ENCODE measurements around the gene CDK14.

Gene CDK14

DNA sequence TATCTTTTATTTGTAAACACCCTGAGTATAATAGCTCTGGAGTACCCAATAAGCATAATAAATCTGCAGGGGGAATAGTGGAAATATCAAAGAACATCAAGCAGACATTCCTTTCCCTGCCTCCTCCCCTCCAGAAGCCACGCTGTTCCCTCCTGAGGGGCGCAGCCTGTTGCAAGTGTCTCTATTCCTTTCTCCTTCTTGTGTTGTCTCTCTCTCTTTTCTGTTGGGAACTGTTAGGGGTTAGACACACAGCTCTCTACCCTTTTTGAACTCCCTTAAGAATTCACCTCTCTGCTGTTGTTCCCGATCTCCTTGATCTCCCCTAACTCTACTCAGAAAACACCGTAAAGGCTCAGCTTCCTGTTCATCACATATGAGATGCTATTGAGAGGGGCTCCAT is 490.1 kb downstream of the CDK14 start:
- TF ChIP-seq, protein P1, sequence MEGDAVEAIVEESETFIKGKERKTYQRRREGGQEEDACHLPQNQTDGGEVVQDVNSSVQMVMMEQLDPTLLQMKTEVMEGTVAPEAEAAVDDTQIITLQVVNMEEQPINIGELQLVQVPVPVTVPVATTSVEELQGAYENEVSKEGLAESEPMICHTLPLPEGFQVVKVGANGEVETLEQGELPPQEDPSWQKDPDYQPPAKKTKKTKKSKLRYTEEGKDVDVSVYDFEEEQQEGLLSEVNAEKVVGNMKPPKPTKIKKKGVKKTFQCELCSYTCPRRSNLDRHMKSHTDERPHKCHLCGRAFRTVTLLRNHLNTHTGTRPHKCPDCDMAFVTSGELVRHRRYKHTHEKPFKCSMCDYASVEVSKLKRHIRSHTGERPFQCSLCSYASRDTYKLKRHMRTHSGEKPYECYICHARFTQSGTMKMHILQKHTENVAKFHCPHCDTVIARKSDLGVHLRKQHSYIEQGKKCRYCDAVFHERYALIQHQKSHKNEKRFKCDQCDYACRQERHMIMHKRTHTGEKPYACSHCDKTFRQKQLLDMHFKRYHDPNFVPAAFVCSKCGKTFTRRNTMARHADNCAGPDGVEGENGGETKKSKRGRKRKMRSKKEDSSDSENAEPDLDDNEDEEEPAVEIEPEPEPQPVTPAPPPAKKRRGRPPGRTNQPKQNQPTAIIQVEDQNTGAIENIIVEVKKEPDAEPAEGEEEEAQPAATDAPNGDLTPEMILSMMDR (IDR thresholded peaks at IDR 0.05) = no peak

DNA sequence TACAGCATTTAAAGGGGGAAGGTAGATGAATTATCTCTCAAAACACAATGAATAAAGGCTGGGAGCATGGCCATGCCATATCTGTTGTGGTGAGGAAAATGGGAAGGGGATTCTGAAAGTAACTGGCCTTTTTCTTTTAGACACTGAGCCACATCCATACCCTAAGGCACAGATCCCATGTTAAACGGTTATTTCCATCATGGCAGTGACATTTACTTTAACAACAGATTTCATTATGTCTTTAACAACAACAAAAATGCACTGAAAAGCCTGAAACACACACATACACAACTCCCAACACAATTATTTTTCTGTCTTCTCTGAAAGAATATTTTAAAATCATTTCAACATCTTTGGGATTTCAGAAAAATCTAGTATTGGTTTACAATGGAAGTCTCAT is 492.0 kb downstream of the CDK14 start:
- TF ChIP-seq, protein P1 (IDR thresholded peaks at IDR 0.05) = no peak

- TF ChIP-seq, protein P1 (IDR thresholded peaks at IDR 0.05) = no peak
Observed at GRCh38 chr7:91088691-91089090, 492.6 kb downstream of the CDK14 start.

DNA sequence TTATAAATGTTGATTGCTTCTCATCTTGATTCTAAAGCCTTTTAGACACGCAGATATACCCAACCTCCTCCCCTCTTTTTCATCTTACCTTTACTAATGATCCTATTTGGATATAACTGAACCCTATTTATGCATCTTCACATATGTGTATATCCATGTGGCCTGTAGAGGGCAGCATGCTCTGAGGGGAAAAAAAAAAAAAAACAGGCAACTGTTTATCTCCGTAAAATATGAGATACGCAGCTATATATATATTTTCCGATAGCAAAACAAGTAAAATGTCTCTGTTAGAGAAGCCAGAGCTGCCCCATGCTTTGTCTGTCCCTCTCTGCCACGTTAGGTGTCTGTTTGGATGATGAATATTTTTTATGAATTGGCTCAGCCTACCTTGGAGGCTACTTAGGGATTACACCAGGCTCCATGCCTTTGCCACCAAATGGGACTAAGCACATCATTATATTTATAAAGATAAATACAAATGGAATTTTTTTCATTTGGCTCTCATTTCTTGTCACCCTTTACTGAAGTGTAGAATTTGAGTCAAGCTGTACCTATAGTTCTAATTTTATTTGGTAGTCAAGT is 493.4 kb downstream of the CDK14 start:
- TF ChIP-seq, protein P1 (IDR thresholded peaks at IDR 0.05) = peak; percentile 87

DNA sequence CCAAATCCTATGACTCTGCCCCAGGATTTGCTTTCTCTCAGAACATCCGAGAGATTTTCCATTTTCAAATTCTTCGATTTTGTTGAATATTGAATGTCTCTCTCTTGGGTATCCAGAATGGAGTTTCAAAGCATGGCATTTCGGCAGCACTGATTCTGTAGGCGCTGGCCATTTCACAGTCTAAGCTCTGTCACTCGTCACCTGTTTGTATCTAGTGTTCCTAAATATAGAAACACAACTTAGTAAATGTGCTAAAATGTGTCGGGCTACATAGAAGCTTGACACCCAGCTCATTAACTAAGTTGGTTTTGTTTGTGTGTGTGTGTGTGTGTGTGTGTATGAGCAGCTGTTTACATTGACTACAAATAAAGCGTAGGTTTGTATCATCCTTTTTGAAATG is 494.6 kb downstream of the CDK14 start:
- TF ChIP-seq, protein P1 (IDR thresholded peaks at IDR 0.05) = no peak

DNA sequence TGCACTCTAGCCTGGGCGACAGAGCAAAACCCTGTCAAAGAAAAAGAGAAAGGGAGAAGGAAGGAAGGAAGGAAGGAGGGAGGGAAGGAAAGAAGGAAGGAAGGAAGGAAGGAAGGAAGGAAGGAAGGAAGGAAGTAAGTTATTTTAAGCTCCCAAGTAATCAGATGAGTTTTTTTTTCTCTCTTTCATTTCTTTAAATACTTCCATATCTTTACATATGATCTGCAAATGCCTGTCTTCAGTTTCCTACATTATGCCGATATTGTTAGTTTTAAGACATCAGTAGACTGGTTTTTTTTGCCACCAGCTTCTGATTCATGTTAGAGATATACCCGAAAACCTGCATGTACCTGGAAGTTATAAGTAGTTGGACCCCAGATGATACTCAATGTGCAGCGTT is 495.5 kb downstream of the CDK14 start:
- TF ChIP-seq, protein P1 (IDR thresholded peaks at IDR 0.05) = no peak

DNA sequence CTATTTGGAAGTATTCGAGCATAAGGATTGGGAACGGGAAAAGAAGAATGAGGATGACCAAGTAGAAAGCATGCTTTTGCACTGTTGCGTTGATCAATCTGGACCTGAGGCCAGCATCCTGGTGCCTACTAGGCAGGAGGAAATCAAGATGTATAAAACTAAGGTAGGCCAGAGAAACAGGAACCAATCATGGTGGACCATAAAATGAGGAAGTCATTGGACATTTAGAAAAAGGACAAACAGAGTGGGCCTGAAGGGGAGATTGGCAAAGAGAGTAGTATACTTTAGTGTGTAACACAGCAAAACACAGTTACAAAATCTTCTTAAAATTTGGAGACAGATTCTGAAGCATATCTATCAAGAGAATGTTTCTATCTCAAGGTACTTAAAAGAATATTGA is 497.1 kb downstream of the CDK14 start:
- TF ChIP-seq, protein P1 (IDR thresholded peaks at IDR 0.05) = no peak

- TF ChIP-seq, protein P1 (IDR thresholded peaks at IDR 0.05) = no peak
Observed at GRCh38 chr7:91098566-91098965, 502.4 kb downstream of the CDK14 start.

Data from LNCAP (cell line).